K562 (cell line): Measurements from ENCODE around the gene PRKAA1. TPM values are rescaled to one million over a fixed set of nuclear protein-coding genes. Genes with fewer than 3 reads are reported as not detected.

Source experiments
- ATF1 ChIP-seq, 2 experiments: fragments of 450-650 bp in 1 of 2; IDR thresholded peaks; 2 replicates each; pipeline ENCODE4 v1.6.1; 2016; ENCODE audit warnings: missing compliant biosample characterization in 1 of 2, missing genetic modification characterization in 1 of 2
- CBX5 ChIP-seq: IDR thresholded peaks from 2 replicates; pipeline ENCODE4 v1.6.1; 2014; ENCODE audit warnings: low read depth, borderline replicate concordance
- DIDO1 ChIP-seq: fragments of 450-650 bp; IDR thresholded peaks from 2 replicates; pipeline ENCODE4 v1.6.1; 2016; ENCODE audit warnings: low read depth, missing biosample characterization, missing genetic modification characterization
- GTF2A2 ChIP-seq: IDR thresholded peaks from 2 replicates; pipeline ENCODE4 v1.6.1; 2016; ENCODE audit warnings: mild to moderate bottlenecking, missing genetic modification characterization, missing compliant biosample characterization
- KAT2B ChIP-seq: IDR thresholded peaks from one replicate; pipeline ENCODE4 v1.6.1; 2012; ENCODE audit warnings: low read depth, mild to moderate bottlenecking, control low read depth, inconsistent platforms, low read length, moderate library complexity
- KAT8 ChIP-seq: fragments of 450-650 bp; IDR thresholded peaks from 2 replicates; pipeline ENCODE4 v1.6.1; 2016; ENCODE audit warnings: low read depth, mild to moderate bottlenecking
- MCM2 ChIP-seq: fragments of 450-650 bp; IDR thresholded peaks from 2 replicates; pipeline ENCODE4 v1.6.1; 2017; ENCODE audit warnings: low read depth, mild to moderate bottlenecking
- MYC ChIP-seq, 2 experiments: fragments of 250-450 bp in 1 of 2; sonication (Bioruptor Pico) in 1 of 2; IDR thresholded peaks; 2 replicates each; pipeline versions ENCODE4 v1.5.1 to v1.6.1; 2012 to 2021; ENCODE audit warnings: low read depth in 2 of 2, borderline replicate concordance in 1 of 2, improper control_type of control experiment in 1 of 2, low read length in 1 of 2, mild to moderate bottlenecking in 1 of 2, moderate library complexity in 1 of 2
- NR4A1 ChIP-seq, 2 experiments: fragments of 250-450 bp in 1 of 2; fragments of 450-650 bp in 1 of 2; sonication (Bioruptor Pico) in 1 of 2; IDR thresholded peaks; 2 replicates each; pipeline versions ENCODE4 v1.4.0 to v1.6.1; 2016 to 2020; ENCODE audit warnings: mild to moderate bottlenecking in 2 of 2, missing compliant biosample characterization in 1 of 2, missing genetic modification characterization in 1 of 2, moderate library complexity in 1 of 2
- PHF21A ChIP-seq: fragments of 450-650 bp; IDR thresholded peaks from 2 replicates; pipeline ENCODE4 v1.6.1; 2017; ENCODE audit warnings: low read depth, borderline replicate concordance
- RHOXF2B ChIP-seq: fragments of 250-450 bp; sonication (Bioruptor Pico); conservative IDR thresholded peaks from 2 replicates; pipeline ENCODE4 v1.5.1; 2021
- RNF2 ChIP-seq: sonication (generic); IDR thresholded peaks from 2 replicates; pipeline ENCODE4 v1.6.1; 2016
- TCFL5 ChIP-seq: fragments of 250-450 bp; sonication (Bioruptor Pico); conservative IDR thresholded peaks from 2 replicates; pipeline ENCODE4 v1.6.1; 2021; ENCODE audit warnings: mild to moderate bottlenecking, moderate library complexity, matching md5 sums
- TGIF2 ChIP-seq: sonication (generic); formaldehyde crosslinking; IDR thresholded peaks from 2 replicates; pipeline ENCODE4 v1.8.1; 2022; ENCODE audit warnings: mild to moderate bottlenecking, missing genetic modification reagents, moderate library complexity
- TOE1 ChIP-seq, 2 experiments: fragments of 450-650 bp in 1 of 2; sonication (generic) in 1 of 2; formaldehyde crosslinking in 1 of 2; IDR thresholded peaks; 2 replicates each; pipeline versions ENCODE4 v1.7.1 to v1.8.0; 2016 to 2022; ENCODE audit warnings: borderline replicate concordance in 2 of 2, mild to moderate bottlenecking in 2 of 2, antibody characterized with exemption in 1 of 2, inconsistent platforms in 1 of 2, low read depth in 1 of 2, missing genetic modification reagents in 1 of 2, moderate library complexity in 1 of 2
- WHSC1 ChIP-seq: IDR thresholded peaks from one replicate; pipeline ENCODE4 v1.6.1; 2012; ENCODE audit warnings: low read length, control low read depth, inconsistent platforms
- ZNF561 ChIP-seq: fragments of 450-650 bp; formaldehyde crosslinking; conservative IDR thresholded peaks from 2 replicates; pipeline ENCODE4 v1.4.0; 2020; ENCODE audit warnings: mild to moderate bottlenecking, moderate library complexity
- ZNF586 ChIP-seq: fragments of 450-650 bp; formaldehyde crosslinking; conservative IDR thresholded peaks from 2 replicates; pipeline ENCODE4 v1.4.0; 2020; ENCODE audit warnings: mild to moderate bottlenecking, moderate library complexity
- ZNF644 ChIP-seq: fragments of 200-800 bp; sonication (Bioruptor generic); IDR thresholded peaks from 2 replicates; pipeline ENCODE4 v1.6.1; 2016; ENCODE audit warnings: low read depth, missing genetic modification characterization, missing compliant biosample characterization
- ZNF707 ChIP-seq: fragments of 250-450 bp; sonication (Bioruptor Pico); conservative IDR thresholded peaks from 2 replicates; pipeline ENCODE4 v1.8.0; 2022; ENCODE audit warnings: inconsistent platforms, mild to moderate bottlenecking, moderate library complexity
- polyA plus RNA-seq, 8 experiments: library from polyadenylated mRNA; depleted of rRNA in 4 of 8; stranded (reverse) in 5 of 8; unstranded in 3 of 8; fragments of >200 nt; fragmentation: Nextera tagmentation in 2 of 8; fragmentation: Illumina TruSeq in 1 of 8; extraction: Ambion mirVana in 2 of 8; extraction: Trizol in 1 of 8; gene quantifications; 2 replicates each; pipeline versions ENCODE4 v1.2.1 to v1.2.3, GENCODE V29; 2011 to 2014; ENCODE audit warnings: inconsistent platforms in 1 of 8, missing spikeins in 1 of 8
- total RNA-seq, 7 experiments: library from RNA; depleted of rRNA in 6 of 7; stranded (reverse); fragments of >200 nt in 6 of 7; fragmentation: Illumina TruSeq in 2 of 7; extraction: Trizol in 2 of 7; gene quantifications; 2 replicates each; pipeline versions ENCODE4 v1.2.1 to v1.2.3, GENCODE V29; 2011 to 2021; ENCODE audit warnings: low replicate concordance in 1 of 7
- TF ChIP-seq, protein P1 (sequence below): sonication (generic); formaldehyde crosslinking; IDR thresholded peaks from 2 replicates; pipeline ENCODE4 v1.9.0; 2022; ENCODE audit warnings: mild to moderate bottlenecking, missing genetic modification reagents
- TF ChIP-seq, protein P2 (sequence below): fragments of 250-450 bp; sonication (Bioruptor Pico); IDR thresholded peaks from 2 replicates; pipeline ENCODE4 v1.5.0; 2020; ENCODE audit warnings: mild to moderate bottlenecking
- TF ChIP-seq, protein P3 (sequence below): fragments of 200-400 bp; formaldehyde crosslinking; IDR thresholded peaks from 2 replicates; pipeline ENCODE4 v1.6.1; 2017; ENCODE audit warnings: mild to moderate bottlenecking, low read depth, low read length, moderate library complexity

Gene PRKAA1
- total and polyA plus RNA-seq, 9 of the 15 experiments (the other 6 are each of a cell fraction or from before 2014, with no cell fraction given), result 24.5 to 84.0 (median 51.4) TPM

DNA sequence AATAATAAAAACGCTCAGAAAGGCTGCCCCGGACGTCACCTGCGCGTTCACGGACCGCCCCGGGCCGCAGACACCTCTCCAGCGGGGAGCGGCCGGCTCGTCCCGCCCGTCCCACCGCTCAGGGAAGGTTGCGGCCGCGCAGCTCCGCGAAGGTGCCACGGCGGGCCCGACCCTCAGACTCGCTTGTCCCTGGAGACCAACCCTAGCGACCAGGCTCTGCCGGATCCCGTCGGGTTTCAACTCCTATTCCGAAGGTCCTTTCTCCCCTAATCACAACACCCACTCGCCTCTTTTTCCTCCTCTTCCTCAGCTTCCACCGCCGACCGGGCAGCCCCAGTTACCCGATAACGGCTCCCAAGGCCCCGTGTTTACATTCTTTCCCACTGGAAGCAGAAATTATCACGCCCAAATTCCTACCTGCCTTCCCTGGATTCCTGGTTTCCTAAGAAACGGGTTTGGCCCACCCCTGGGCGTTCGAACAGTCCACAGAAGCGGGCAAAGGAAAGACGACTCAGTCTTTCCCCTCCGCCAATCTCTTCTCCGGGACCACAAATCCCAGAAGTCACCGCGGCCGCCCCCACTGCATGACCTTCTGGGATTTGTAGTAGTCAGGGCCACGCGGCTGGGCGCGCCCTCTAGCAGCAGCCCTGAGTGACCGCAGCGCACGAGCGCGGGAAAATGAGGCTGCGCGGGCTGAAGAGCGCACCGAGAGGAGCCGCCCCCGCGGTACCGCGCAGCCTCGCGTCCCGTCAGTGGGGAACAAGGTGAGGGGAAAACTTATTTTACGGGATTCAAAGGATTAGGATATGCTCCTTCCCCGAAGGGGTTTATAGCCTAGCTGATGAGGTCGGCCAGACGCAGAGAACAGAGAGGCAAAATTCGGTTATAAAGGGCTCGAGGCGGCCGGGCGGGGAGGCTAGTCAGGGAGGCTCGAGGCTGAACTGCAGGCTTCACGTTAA is 42.5 kb downstream of the PRKAA1 start, which contains the start of gene TTC33 (continued):
- TF ChIP-seq, protein P1, sequence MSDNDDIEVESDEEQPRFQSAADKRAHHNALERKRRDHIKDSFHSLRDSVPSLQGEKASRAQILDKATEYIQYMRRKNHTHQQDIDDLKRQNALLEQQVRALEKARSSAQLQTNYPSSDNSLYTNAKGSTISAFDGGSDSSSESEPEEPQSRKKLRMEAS (CRISPR knock-in tag), result peak; percentile 99
- TF ChIP-seq ZNF586 (no peak), GTF2A2 (tag) (no peak), PHF21A (peak; percentile 46; the same call in 1 of the 2 replicates), DIDO1 (tag) (no peak), KAT8 (no peak), TOE1 (IDR thresholded peaks at IDR 0.05; ENCODE audit: borderline replicate concordance) (0 out of 2 replicates have a peak, but pooled peaks have one; percentile 16), TOE1 (CRISPR knock-in tag; IDR thresholded peaks at IDR 0.05; ENCODE audit: borderline replicate concordance, low read depth) (peak; percentile 73; the same call in 1 of the 2 replicates), MCM2 (no peak), CBX5 (no peak), TCFL5 (no peak; the same call in 1 of the 2 replicates), MYC (IDR thresholded peaks at IDR 0.05; ENCODE audit: low read depth, low read length) (peak; percentile 99), MYC (CRISPR knock-in tag; IDR thresholded peaks at IDR 0.05; ENCODE audit: borderline replicate concordance, low read depth) (0 out of 2 replicates have a peak, but pooled peaks have one; percentile 53), ZNF561 (CRISPR knock-in tag) (no peak), ZNF707 (CRISPR knock-in tag) (no peak), ATF1 (CRISPR knock-in tag; IDR thresholded peaks at IDR 0.05) (0 out of 2 replicates have a peak, but pooled peaks have one; percentile 33), ATF1 (tag; IDR thresholded peaks at IDR 0.05) (peak; percentile 73), RNF2 (peak; percentile 92), RHOXF2B (no peak), KAT2B (no peak), WHSC1 (no peak), ZNF644 (tag) (peak; percentile 97), TGIF2 (no peak; the same call in 1 of the 2 replicates), NR4A1 (CRISPR knock-in tag; IDR thresholded peaks at IDR 0.05) (no peak), NR4A1 (tag; IDR thresholded peaks at IDR 0.05) (peak; percentile 85; the same call in 1 of the 2 replicates)
- TF ChIP-seq, protein P2, sequence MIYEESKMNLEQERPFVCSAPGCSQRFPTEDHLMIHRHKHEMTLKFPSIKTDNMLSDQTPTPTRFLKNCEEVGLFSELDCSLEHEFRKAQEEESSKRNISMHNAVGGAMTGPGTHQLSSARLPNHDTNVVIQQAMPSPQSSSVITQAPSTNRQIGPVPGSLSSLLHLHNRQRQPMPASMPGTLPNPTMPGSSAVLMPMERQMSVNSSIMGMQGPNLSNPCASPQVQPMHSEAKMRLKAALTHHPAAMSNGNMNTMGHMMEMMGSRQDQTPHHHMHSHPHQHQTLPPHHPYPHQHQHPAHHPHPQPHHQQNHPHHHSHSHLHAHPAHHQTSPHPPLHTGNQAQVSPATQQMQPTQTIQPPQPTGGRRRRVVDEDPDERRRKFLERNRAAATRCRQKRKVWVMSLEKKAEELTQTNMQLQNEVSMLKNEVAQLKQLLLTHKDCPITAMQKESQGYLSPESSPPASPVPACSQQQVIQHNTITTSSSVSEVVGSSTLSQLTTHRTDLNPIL (CRISPR knock-in tag), result no peak
- TF ChIP-seq, protein P3, sequence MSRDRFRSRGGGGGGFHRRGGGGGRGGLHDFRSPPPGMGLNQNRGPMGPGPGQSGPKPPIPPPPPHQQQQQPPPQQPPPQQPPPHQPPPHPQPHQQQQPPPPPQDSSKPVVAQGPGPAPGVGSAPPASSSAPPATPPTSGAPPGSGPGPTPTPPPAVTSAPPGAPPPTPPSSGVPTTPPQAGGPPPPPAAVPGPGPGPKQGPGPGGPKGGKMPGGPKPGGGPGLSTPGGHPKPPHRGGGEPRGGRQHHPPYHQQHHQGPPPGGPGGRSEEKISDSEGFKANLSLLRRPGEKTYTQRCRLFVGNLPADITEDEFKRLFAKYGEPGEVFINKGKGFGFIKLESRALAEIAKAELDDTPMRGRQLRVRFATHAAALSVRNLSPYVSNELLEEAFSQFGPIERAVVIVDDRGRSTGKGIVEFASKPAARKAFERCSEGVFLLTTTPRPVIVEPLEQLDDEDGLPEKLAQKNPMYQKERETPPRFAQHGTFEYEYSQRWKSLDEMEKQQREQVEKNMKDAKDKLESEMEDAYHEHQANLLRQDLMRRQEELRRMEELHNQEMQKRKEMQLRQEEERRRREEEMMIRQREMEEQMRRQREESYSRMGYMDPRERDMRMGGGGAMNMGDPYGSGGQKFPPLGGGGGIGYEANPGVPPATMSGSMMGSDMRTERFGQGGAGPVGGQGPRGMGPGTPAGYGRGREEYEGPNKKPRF, result no peak
